NCI-H2227 (cell line): ENCODE measurements around the gene ARHGAP6.
"Not testable (repeated sequence)": the region's sequence is repeated elsewhere in the genome, so short reads cannot be mapped to it uniquely, and the experiment has no call there.

Source experiments
- DNase-seq: peaks from one replicate; lab custom pipeline; 2025; ENCODE audit not compliant: unreplicated experiment; lab: John Stamatoyannopoulos, UW

The ARHGAP6 gene

GRCh38 chrX:11648705-11649519 lies 16.8 kb downstream of the ARHGAP6 start:
- no peak for DNase-seq

DNA sequence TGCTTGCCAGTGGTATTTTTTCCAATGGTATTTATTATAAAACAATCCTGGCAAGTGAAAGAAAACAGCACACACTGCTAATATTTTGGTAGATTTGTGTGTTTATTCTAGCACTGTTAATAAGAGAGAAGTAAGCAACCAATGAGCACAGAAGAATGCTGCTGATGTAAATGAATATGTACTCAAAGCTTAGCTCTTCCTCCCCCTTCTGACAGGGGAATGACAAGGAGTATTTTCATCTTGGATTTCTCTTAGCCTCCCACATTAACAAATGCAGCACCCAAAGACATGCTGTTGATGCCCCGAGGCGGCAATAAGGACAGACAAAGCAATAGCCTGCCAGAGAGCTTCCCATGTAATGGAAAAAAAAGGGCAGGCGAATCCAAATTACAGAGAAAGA lies 18.6 kb downstream of the ARHGAP6 start:
- DNase-seq, result no peak

DNA sequence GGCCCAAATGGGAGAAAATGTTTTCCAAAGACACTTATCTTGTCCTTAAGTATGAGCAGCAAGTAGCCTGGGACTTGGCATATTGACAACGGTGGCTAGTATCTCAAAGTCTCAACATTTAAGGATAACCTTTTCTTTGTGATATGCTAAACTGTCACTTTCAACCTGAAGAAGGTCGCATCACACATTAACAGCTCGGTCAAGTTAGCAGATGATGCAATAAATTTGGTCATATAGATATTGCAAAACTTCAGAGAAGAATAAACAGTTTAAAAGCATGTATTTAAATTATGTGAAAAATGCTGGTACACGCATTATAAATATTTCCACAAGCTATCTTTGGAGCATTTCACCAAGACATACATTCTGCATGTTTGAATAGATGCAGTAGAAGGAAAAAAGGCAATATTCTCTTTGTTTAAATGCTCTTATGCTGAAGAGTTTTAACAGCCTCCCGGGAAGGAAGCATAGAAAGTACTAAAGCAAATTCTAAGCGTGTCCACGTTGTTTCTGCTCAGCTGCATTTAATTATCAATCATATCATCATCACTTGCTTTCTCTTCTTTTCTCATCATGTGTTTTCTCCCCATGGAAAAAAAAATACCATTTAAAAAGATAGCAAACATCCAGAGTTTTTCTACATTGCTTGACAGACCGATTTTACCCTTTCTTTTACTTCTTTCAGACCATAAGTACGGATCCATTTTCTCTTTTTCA lies 24.2 kb downstream of the ARHGAP6 start:
- no peak for DNase-seq

DNA sequence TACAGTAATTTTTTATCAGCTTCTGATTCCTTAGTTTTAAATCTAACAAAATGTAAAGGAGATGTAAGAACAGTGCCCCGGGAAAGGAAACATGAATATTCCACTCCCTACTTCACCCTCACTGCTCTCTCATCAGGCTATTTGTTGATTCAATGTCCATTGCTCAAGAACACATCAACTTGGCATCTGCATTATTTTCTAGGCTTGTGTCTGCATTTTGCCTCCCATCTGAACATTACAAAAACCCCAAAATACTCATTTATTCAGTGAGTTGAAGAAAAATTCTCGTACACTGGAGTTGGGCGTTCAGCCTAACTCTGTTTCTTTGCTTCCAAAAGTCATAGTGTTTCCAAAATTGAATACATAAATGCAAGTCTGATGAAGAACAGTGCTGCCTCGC lies 25.6 kb downstream of the ARHGAP6 start:
- no peak for DNase-seq

DNA sequence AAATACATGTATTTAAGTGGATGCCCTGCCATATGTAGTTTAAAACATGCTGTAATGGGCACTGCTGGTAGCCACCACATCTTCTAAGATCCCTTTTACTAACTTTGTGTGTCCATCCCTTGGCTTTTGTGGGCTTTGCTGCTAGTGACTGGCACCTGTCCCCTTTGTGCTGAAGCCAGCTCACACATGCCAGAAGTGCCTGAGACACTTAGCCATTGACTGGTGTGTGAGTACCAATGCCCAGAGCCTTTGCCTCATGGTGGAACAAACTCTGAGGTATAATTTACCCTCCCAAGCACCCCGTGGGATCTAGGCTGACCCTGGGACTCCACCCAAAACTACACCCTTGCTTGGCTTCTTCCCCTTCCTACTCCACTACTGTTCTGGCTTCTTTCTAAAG lies 33.0 kb downstream of the ARHGAP6 start:
- no peak for DNase-seq

- no peak for DNase-seq
These were observed 36.0 kb downstream of the ARHGAP6 start for GRCh38 chrX:11629593-11630211.

GRCh38 chrX:11628399-11628798 lies 37.3 kb downstream of the ARHGAP6 start:
- no peak for DNase-seq

GRCh38 chrX:11626351-11626750 lies 39.4 kb downstream of the ARHGAP6 start:
- DNase-seq, result no peak

DNA sequence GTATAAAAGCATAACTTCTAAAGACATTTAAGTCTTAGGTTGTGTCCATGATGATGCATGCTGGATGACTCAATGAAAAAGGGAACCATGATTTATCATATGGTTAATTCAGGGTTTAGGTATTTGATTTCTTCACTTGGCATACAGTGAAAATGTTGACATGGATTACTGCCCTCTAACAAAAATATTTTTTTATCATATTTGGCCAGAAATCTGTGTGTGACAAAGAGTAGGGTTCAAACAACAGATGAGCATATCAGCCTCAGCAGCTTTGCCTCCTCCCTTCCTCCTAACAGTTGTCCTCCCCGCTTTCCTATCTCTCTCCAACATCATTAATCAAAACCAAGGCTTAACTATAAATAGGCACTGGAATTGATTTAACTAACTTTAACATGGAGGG lies 46.3 kb downstream of the ARHGAP6 start:
- no peak for DNase-seq

GRCh38 chrX:11614253-11614652 lies 51.5 kb downstream of the ARHGAP6 start:
- not testable (repeated sequence) for DNase-seq

GRCh38 chrX:11611965-11612364 lies 53.8 kb downstream of the ARHGAP6 start:
- no peak for DNase-seq

GRCh38 chrX:11611161-11611560 lies 54.6 kb downstream of the ARHGAP6 start:
- no peak for DNase-seq

- DNase-seq, result no peak
These were observed 56.6 kb downstream of the ARHGAP6 start for GRCh38 chrX:11609109-11609508.

GRCh38 chrX:11606408-11606807 lies 59.3 kb downstream of the ARHGAP6 start:
- DNase-seq, result no peak

DNA sequence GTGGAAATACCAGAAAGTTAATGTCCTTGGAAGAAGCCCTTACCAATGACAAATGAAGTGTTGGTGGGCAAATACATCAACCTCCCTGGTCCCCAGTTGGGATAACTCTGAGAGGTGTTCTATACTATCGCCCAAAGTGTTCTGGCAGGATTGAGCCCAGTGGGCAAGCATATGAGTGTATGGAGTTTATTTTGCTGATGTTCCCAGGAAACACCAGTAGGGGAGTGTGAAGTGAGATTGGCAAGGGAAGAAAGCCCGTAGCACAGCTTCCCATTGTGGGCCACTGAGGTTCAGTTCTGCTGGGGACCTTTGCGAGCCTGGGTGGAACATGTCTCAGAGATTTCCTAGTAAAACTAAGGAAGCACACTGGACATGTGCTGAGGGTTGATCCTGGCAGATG lies 65.1 kb downstream of the ARHGAP6 start:
- no peak for DNase-seq

DNA sequence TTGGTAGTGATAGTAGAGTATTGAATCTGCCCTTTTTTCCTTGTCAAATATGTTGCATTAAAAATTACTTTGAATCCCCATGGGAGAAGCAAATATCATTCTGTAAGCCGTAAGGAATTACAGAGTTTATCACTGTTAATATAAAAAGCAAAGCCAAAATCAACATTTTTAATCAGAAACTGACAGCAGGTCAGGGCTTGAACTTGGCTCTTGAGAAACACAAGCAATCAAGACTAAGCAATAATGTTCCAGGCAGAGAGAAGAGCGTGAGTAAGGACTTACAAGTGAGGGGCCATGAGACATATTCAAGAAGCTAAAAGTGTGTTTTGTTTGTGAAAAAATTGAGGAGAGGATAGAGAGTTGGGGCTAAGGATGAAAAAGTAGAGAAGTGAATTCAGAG lies 68.2 kb downstream of the ARHGAP6 start:
- no peak for DNase-seq

DNA sequence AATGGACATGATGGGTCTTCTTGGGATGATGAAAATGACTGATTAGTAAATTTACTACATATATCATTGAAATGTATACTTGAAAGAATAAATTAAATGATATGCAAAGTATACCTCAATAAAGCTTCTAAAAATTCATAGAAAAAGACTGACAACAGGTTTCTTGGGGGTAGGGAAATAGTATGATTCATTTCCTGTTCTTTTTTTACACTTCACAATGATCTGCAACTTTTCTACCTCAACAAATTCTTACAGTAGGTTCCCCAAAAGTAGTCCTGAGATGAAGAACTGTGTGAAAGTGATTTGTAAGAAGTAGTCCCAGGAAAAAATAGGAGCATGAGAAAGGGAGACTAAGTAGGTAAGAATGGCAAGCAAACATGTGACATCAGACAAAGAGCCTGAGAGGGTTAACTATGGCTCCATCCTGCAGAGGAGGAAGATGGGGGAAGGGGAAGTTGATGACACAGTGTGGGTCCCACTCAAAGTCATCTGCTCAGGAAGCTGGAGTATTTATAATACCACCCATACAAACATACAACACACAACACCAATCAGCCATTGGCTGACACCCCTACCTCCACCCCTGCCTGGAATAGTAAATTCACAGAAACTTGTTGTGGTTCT lies 73.9 kb downstream of the ARHGAP6 start:
- no peak for DNase-seq

DNA sequence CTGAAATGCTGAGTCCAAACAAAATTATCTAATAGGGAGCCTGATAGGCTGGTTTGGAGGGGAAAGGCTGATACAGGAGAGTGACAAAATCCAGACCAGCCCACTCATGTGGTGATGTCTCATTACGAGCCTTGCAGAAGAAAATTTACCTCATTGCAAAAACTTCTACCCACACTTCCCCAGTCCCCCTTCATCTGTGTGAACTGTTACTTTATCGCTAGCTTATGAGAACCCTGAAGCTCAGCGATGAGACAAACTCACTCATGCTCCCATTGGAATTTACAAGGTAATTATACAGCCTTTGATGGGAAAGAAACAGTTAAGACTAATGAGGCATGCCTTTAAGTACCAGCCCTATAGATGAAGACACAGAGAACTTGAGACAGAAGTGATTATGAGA lies 76.1 kb downstream of the ARHGAP6 start:
- DNase-seq, result no peak

DNA sequence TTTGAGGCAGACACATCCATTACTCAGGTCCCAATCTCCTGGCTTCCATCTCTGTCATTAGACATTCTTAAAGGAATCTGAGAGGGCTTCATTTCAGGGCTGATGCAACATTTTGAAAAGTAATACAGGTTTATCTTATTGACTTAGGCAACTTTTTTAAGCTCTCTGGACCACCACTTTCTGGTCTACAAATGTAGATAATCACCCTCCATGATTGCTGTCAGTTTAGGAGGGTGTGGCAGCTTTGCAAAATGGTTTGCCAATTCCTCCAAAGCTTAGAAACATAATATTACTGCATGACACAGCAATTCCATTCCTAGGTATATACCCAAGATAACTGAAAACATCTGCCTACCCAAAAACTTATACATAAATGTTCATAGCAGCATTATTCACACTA lies 77.6 kb downstream of the ARHGAP6 start:
- no peak for DNase-seq

- no peak for DNase-seq
These were observed 80.5 kb downstream of the ARHGAP6 start for GRCh38 chrX:11585174-11585573.

- DNase-seq, result no peak
These were observed 84.9 kb downstream of the ARHGAP6 start for GRCh38 chrX:11580789-11581188.
